HCT116 (cell line): Measurements from ENCODE around the gene UTS2R. TPM values are rescaled to one million over a fixed set of nuclear protein-coding genes. Genes with fewer than 3 reads are reported as not detected.
A peak's percentile ranks its signal among the peaks of the same experiment; 100 is the strongest.

Experiments used
- ATAC-seq: fragments of 200-7000 bp; cut with Tn5 transposase; 2 replicates; pipeline ENCODE4 v1.9.1; 2020; ENCODE audit warnings: mild to moderate bottlenecking, moderate library complexity
- BruUV-seq: library from RNA; stranded (reverse); fragments of 400-500 nt; replicated peaks from 2 replicates; lab custom pipeline; 2021; lab: Mats Ljungman, UMichigan
- CTCF ChIA-PET: fragments of 300-600 bp; sonication (Branson Sonifier 250); formaldehyde crosslinking; loops from one replicate; lab custom pipeline; 2021; ENCODE audit warnings: antibody characterized with exemption; lab: Charles Lee
- POLR2A ChIA-PET: fragments of 300-600, 350-600 bp; sonication (Branson Sonifier 250); formaldehyde crosslinking; loops from one replicate; lab custom pipeline; 2021; ENCODE audit warnings: antibody characterized with exemption; lab: Charles Lee
- RAD21 ChIA-PET, 2 experiments: fragments of 300-600 bp; sonication (Branson Sonifier 250); formaldehyde crosslinking; loops; one replicate each; lab custom pipeline; 2023; ENCODE audit warnings: low total read pairs in 2 of 2; ENCODE audit not compliant: uncharacterized antibody in 2 of 2, unreplicated experiment in 2 of 2, low non-redundant PET in 1 of 2; lab: Charles Lee
- DNase-seq: peaks from one replicate; pipeline ENCODE4 v3.0.0-alpha.2; 2010; ENCODE audit warnings: low read depth, low spot score
- H2AFZ ChIP-seq: fragments of 200-600 bp; shearing (Covaris generic), sonication (generic); 2 replicates; pipeline ENCODE4 v1.6.1; 2017; ENCODE audit warnings: low read depth, mixed run types, mixed read lengths, antibody characterized with exemption, low read length; ENCODE audit not compliant: poor library complexity, severe bottlenecking
- H3K27ac ChIP-seq: 2 replicates; pipeline ENCODE4 v1.5.1; 2012; ENCODE audit warnings: low read depth, low read length
- H3K27me3 ChIP-seq: fragments of 200-600 bp; sonication (generic); 2 replicates; pipeline ENCODE4 v1.6.1; 2016; ENCODE audit warnings: mixed run types, low read length, mixed read lengths; ENCODE audit not compliant: insufficient read depth
- H3K36me3 ChIP-seq, 2 experiments: fragments of 200-500 bp in 1 of 2; fragments of 200-600 bp in 1 of 2; sonication (Bioruptor generic) in 1 of 2; sonication (generic) in 1 of 2; 2 replicates each; pipeline versions ENCODE4 v1.5.1 to v1.6.1; 2014 to 2016; ENCODE audit warnings: low read length in 2 of 2, inconsistent platforms in 1 of 2, mixed read lengths in 1 of 2, mixed run types in 1 of 2; ENCODE audit not compliant: insufficient read depth in 2 of 2, control insufficient read depth in 1 of 2
- H3K4me1 ChIP-seq, 2 experiments: fragments of 200-600 bp in 1 of 2; sonication (generic) in 1 of 2; 2 replicates each; pipeline versions ENCODE4 v1.5.1 to v1.6.1; 2012 to 2017; ENCODE audit warnings: low read length in 2 of 2, inconsistent platforms in 1 of 2, mild to moderate bottlenecking in 1 of 2, mixed read lengths in 1 of 2, mixed run types in 1 of 2, moderate library complexity in 1 of 2; ENCODE audit not compliant: insufficient read depth in 2 of 2, control insufficient read depth in 1 of 2
- H3K4me2 ChIP-seq: fragments of 200-600 bp; sonication (generic); 2 replicates; pipeline ENCODE4 v1.6.1; 2017; ENCODE audit warnings: mixed run types, low read length, mixed read lengths
- H3K4me3 ChIP-seq, 2 experiments: fragments of 200-600 bp in 1 of 2; sonication (generic) in 1 of 2; replicated peaks in 1 of 2; 2 replicates each; pipeline ENCODE4 v1.5.1; 2011 to 2016; ENCODE audit warnings: low read length in 2 of 2, control low read depth in 1 of 2, low read depth in 1 of 2, mild to moderate bottlenecking in 1 of 2, mixed read lengths in 1 of 2, mixed run types in 1 of 2
- H3K79me2 ChIP-seq: fragments of 200-600 bp; sonication (generic); 2 replicates; pipeline ENCODE4 v1.6.1; 2017; ENCODE audit warnings: mild to moderate bottlenecking, mixed run types, low read length, moderate library complexity, mixed read lengths; ENCODE audit not compliant: insufficient read depth
- H3K9ac ChIP-seq: fragments of 200-600 bp; sonication (generic); 2 replicates; pipeline ENCODE4 v1.6.1; 2016; ENCODE audit warnings: low read length, mixed read lengths
- H3K9me2 ChIP-seq: fragments of 200-600 bp; sonication (generic), shearing (Covaris generic); 2 replicates; pipeline ENCODE4 v1.6.1; 2017; ENCODE audit warnings: mixed run types, mild to moderate bottlenecking, moderate library complexity; ENCODE audit not compliant: insufficient read depth
- H3K9me3 ChIP-seq, 2 experiments: fragments of 200-500 bp in 1 of 2; fragments of 200-600 bp in 1 of 2; sonication (Bioruptor generic) in 1 of 2; sonication (generic) in 1 of 2; 2 replicates each; pipeline ENCODE4 v1.6.1; 2014 to 2017; ENCODE audit warnings: low read length in 2 of 2, mixed read lengths in 2 of 2, inconsistent platforms in 1 of 2, low read depth in 1 of 2, mild to moderate bottlenecking in 1 of 2, mixed run types in 1 of 2, moderate library complexity in 1 of 2; ENCODE audit not compliant: control insufficient read depth in 1 of 2, insufficient read depth in 1 of 2
- H4K20me1 ChIP-seq: fragments of 200-600 bp; sonication (generic), shearing (Covaris generic); 2 replicates; pipeline ENCODE4 v1.6.1; 2017; ENCODE audit warnings: mixed run types, mild to moderate bottlenecking, moderate library complexity; ENCODE audit not compliant: insufficient read depth
- ATF3 ChIP-seq: IDR thresholded peaks from 2 replicates; pipeline ENCODE4 v1.6.1; 2012
- CEBPB ChIP-seq: IDR thresholded peaks from 2 replicates; pipeline ENCODE4 v1.6.1; 2012; ENCODE audit warnings: low read depth
- CTCF ChIP-seq, 3 experiments: fragments of 200-600 bp in 1 of 3; sonication (generic) in 1 of 3; IDR thresholded peaks in 2 of 3; conservative IDR thresholded peaks in 1 of 3; 2 replicates each; pipeline ENCODE4 v1.5.1; 2012 to 2017; ENCODE audit warnings: low read depth in 2 of 3, low read length in 2 of 3, antibody characterized with exemption in 1 of 3, borderline replicate concordance in 1 of 3, control low read depth in 1 of 3, mild to moderate bottlenecking in 1 of 3, mixed read lengths in 1 of 3, mixed run types in 1 of 3, moderate library complexity in 1 of 3; ENCODE audit not compliant: insufficient read depth in 1 of 3
- EGR1 ChIP-seq: IDR thresholded peaks from 2 replicates; pipeline ENCODE4 v1.6.1; 2012; ENCODE audit warnings: low read depth
- ELF1 ChIP-seq: IDR thresholded peaks from 2 replicates; pipeline ENCODE4 v1.6.1; 2012; ENCODE audit warnings: low read depth, borderline replicate concordance
- EZH2 ChIP-seq: fragments of 200-600 bp; sonication (generic); IDR thresholded peaks from 2 replicates; pipeline ENCODE4 v1.6.1; 2017; ENCODE audit warnings: antibody characterized with exemption, mixed run types
- EZH2phosphoT487 ChIP-seq: fragments of 200-600 bp; IDR thresholded peaks from 2 replicates; pipeline ENCODE4 v1.6.1; 2018; ENCODE audit warnings: antibody characterized with exemption, borderline replicate concordance
- JUND ChIP-seq: IDR thresholded peaks from 2 replicates; pipeline ENCODE4 v1.6.1; 2012
- POLR2AphosphoS5 ChIP-seq: IDR thresholded peaks from 2 replicates; pipeline ENCODE4 v1.6.1; 2011; ENCODE audit warnings: mild to moderate bottlenecking, low read depth, low read length, moderate library complexity
- RAD21 ChIP-seq: IDR thresholded peaks from 2 replicates; pipeline ENCODE4 v1.6.1; 2012; ENCODE audit warnings: low read depth, mild to moderate bottlenecking
- SIN3A ChIP-seq: IDR thresholded peaks from 2 replicates; pipeline ENCODE4 v1.6.1; 2012; ENCODE audit warnings: low read depth
- SP1 ChIP-seq: IDR thresholded peaks from 2 replicates; pipeline ENCODE4 v1.6.1; 2012; ENCODE audit warnings: low read depth
- SRF ChIP-seq: IDR thresholded peaks from 2 replicates; pipeline ENCODE4 v1.6.1; 2012; ENCODE audit warnings: low read depth
- ZNF274 ChIP-seq: fragments of 200-500 bp; sonication (Bioruptor generic); IDR thresholded peaks from 2 replicates; pipeline ENCODE4 v1.6.1; 2014; ENCODE audit warnings: mild to moderate bottlenecking, low read depth, low read length, inconsistent platforms
- intact Hi-C: fragments of 100-400 bp; cut with micrococcal nuclease; formaldehyde crosslinking; loops from 2 replicates; pipeline ENCODE4 v1.10.0; 2022
- total RNA-seq: library from RNA; stranded (reverse); gene quantifications from one replicate; pipeline ENCODE4 v1.2.1, GENCODE V29; 2021; ENCODE audit not compliant: unreplicated experiment
- TF ChIP-seq, protein P1 (sequence below): IDR thresholded peaks from 2 replicates; pipeline ENCODE4 v1.6.1; 2012; ENCODE audit warnings: low read depth
- TF ChIP-seq, protein P2 (sequence below): IDR thresholded peaks from 2 replicates; pipeline ENCODE4 v1.6.1; 2012

Gene UTS2R
- total RNA-seq, 1 experiment from 2014 or later: not detected

GRCh38 chr17:82350182-82351030 lies 21.2 kb upstream of the UTS2R start:
- ATAC-seq (peak; percentile 63), DNase-seq (peak; percentile 56)
- Histone ChIP-seq H3K9ac (no peak overlapping the region), H3K9me3 (no peaks in the 10 kb centered on the region), H4K20me1 (no peaks in the 10 kb centered on the region), H3K4me2 (no peak overlapping the region), H3K4me1 (peaks cover 0 to 14% of the 10 kb centered on the region in 2 experiments; a peak in 3 of 4 replicates), H3K4me3 (no peak overlapping the region), H2AFZ (no peak overlapping the region), H3K79me2 (no peaks in the 10 kb centered on the region), H3K27ac (no peak overlapping the region), H3K27me3 (no peaks in the 10 kb centered on the region), H3K36me3 (no peaks in the 10 kb centered on the region), H3K9me2 (no peaks in the 10 kb centered on the region)
- RAD21 ChIA-PET: no interaction called here
- no TSS peak for BruUV-seq
- POLR2A ChIA-PET: interaction anchor here (1.2 kb wide), 1 partner anchor 17 kb away, joined by 3 read pairs; no protein-coding TSS in a partner anchor
- CTCF ChIA-PET: interaction anchor here (0.7 to 1.6 kb wide), 7 partner anchors 11 to 320 kb away, joined by 3 to 6 read pairs (median 3); no protein-coding TSS in a partner anchor
- intact Hi-C loops: loop anchor here (5.0 kb wide), 3 partner anchors 202 to 417 kb away; partner anchors contain the start of gene RAC3
- TF ChIP-seq SRF: no peak
- TF ChIP-seq, protein P1, sequence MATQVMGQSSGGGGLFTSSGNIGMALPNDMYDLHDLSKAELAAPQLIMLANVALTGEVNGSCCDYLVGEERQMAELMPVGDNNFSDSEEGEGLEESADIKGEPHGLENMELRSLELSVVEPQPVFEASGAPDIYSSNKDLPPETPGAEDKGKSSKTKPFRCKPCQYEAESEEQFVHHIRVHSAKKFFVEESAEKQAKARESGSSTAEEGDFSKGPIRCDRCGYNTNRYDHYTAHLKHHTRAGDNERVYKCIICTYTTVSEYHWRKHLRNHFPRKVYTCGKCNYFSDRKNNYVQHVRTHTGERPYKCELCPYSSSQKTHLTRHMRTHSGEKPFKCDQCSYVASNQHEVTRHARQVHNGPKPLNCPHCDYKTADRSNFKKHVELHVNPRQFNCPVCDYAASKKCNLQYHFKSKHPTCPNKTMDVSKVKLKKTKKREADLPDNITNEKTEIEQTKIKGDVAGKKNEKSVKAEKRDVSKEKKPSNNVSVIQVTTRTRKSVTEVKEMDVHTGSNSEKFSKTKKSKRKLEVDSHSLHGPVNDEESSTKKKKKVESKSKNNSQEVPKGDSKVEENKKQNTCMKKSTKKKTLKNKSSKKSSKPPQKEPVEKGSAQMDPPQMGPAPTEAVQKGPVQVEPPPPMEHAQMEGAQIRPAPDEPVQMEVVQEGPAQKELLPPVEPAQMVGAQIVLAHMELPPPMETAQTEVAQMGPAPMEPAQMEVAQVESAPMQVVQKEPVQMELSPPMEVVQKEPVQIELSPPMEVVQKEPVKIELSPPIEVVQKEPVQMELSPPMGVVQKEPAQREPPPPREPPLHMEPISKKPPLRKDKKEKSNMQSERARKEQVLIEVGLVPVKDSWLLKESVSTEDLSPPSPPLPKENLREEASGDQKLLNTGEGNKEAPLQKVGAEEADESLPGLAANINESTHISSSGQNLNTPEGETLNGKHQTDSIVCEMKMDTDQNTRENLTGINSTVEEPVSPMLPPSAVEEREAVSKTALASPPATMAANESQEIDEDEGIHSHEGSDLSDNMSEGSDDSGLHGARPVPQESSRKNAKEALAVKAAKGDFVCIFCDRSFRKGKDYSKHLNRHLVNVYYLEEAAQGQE: no peak
- no peak for TF ChIP-seq CEBPB
- TF ChIP-seq CTCF (IDR thresholded peaks at IDR 0.05 in 2 of 3, conservative IDR thresholded peaks at IDR 0.05 in 1 of 3; ENCODE audit: borderline replicate concordance in 1 of 3, insufficient read depth in 1 of 3, low read depth in 2 of 3, low read length in 2 of 3): peak; percentile 50 to 68 (median 54); a peak in 5 of 6 replicates
- no peak for TF ChIP-seq ELF1
- TF ChIP-seq POLR2AphosphoS5: no peak
- no peak for TF ChIP-seq JUND
- peak; percentile 77 for TF ChIP-seq RAD21
- TF ChIP-seq EZH2phosphoT487: no peak
- TF ChIP-seq SP1: no peak
- TF ChIP-seq EZH2: no peak
- TF ChIP-seq ATF3: no peak
- no peak for TF ChIP-seq EGR1
- TF ChIP-seq ZNF274: no peak
- TF ChIP-seq, protein P2, sequence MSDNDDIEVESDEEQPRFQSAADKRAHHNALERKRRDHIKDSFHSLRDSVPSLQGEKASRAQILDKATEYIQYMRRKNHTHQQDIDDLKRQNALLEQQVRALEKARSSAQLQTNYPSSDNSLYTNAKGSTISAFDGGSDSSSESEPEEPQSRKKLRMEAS: no peak
- no peak for TF ChIP-seq SIN3A
